Suppressor macrophage (primary cell): Measurements from ENCODE around the gene KLHL5.
"Not testable (repeated sequence)": the region's sequence is repeated elsewhere in the genome, so short reads cannot be mapped to it uniquely, and the experiment has no call there.

Experiments used
- DNase-seq, 4 experiments: peaks; one replicate each; pipeline ENCODE4 v3.0.0-alpha.2; 2020 to 2022

KLHL5 gene

DNA sequence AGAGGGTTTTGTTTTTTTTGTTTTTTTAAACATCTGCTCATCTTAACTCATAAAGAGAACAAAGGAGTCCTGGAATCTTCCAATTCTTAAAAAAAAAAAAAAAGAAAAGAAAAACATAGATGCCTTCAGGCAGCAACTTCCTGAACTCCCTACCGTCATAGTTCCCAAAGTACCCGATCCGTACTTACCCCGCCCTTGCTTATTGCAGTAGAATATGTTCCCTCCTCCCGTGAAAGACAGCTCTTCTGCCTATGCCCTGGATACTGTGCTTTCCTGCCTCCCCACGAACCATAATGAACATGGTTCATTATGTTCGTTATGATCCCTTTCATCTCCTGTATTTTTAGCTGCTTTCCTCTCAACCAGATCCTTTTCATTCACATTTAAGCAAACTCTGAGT lies 40.3 kb downstream of the KLHL5 start:
- no peak for DNase-seq

DNA sequence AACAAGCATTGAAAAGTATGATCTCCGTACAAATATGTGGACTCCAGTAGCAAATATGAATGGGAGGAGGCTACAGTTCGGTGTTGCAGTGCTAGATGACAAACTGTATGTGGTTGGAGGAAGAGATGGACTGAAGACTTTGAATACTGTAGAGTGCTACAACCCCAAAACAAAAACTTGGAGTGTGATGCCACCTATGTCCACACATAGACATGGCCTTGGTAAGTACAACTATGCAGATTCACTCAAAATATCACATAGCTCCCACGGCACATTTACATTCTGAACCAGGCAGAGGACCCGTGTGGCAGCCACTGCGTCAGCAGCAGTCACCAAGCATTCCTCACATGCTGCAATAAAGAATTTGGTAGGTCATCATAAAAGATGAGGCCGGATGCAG lies 41.3 kb downstream of the KLHL5 start:
- no peak for DNase-seq

DNA sequence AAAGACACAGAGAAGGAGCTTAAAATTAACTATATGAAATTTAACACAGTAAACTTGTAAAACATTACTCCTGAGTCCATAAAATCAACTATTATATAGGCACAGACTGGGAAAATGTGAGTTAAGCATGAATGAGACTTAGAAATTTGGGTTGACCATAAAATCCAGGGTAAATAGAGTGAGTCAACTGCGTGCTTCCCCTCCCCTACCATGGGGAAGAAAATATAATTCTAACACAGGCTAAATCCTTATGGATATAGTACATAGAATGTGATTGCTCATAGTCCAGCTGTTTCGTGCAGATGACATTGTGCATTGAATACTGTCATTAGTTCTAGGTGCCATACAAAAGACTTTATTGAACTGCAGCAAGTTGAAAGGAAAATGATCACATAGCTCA lies 42.2 kb downstream of the KLHL5 start:
- no peak for DNase-seq

DNA sequence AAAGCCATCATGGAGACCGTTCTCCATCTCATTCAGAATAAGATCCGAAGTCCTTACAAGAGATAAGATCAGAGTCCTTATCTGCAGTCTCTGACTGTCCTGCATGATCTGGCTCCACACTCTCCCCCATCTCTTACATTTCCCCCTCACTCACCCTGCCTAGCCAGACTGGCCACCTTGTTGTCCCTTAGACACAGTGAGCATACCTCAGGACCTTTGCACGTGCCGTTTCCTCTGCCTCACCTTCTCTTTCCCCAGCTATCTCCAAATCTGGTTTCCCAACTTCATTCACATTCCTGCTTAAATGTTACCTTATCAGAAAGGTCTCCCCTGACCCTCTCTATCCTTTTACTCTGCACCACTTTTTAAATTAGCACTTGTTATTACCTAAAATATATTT lies 44.0 kb downstream of the KLHL5 start:
- DNase-seq = no peak

DNA sequence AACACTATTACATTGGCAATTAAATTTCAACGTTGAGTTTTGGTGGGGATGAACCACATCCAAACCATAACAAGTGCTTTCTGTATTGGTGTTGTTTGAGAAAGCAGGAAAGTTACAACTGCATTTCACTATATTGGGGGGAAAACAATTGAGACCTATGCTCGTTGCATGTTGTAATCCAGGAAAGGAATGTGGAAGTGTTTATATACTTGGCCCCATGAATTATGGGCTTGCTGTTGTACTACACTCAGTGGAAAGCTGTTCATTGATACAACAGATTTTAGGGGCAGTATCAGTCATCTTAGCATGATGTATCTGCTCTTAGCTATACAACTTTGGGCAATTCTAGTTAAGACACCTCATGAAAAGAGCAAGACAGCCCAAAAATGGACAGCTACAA lies 52.4 kb downstream of the KLHL5 start:
- DNase-seq = no peak

DNA sequence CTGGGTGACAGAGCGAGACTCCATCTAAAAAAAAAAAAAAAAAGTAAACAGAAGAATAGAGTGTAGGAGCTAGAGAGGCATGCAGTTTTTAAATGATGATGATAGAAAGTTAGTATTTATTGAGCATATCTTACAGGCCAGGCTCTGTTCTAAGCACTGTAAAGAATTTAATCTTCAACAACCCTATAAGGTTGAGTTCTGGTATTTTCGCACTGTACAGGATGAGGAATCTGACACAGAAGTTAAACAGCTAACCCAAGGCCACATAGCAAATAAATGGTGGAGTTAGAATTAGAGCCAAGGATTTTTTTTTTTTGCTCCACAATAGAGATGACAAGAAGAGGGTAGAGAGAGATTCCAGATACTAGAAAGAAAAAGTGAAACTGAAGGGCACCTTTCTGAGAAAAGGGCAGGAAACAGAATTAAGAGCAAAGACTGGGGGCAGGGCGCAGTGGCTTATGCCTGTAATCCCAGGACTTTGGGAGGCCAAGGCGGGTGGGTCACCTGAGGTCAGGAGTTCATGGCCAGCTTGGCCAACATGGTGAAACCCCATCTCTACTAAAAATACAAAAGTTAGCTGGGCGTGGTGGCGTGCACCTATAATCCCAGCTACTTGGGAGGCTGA lies 56.1 kb downstream of the KLHL5 start:
- no peak for DNase-seq

DNA sequence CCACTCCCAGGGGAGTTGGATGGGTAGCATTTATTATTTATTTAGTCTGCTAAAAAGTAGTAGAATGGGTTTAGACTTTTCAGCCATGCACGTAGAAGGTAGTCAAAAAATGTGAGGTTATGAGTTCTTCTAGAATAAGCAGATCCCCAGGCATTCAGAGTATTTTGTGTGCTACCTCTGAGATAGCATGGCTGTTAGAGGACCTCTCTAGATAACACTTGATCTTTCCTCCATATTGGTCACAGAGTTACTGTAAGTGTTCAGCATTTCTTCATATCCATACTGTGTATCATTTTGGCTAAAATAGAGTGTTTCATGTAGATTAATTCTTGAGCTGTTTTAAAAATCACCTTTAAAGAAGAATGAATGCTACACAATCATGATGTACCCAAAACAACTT lies 58.4 kb downstream of the KLHL5 start:
- no peak for DNase-seq

DNA sequence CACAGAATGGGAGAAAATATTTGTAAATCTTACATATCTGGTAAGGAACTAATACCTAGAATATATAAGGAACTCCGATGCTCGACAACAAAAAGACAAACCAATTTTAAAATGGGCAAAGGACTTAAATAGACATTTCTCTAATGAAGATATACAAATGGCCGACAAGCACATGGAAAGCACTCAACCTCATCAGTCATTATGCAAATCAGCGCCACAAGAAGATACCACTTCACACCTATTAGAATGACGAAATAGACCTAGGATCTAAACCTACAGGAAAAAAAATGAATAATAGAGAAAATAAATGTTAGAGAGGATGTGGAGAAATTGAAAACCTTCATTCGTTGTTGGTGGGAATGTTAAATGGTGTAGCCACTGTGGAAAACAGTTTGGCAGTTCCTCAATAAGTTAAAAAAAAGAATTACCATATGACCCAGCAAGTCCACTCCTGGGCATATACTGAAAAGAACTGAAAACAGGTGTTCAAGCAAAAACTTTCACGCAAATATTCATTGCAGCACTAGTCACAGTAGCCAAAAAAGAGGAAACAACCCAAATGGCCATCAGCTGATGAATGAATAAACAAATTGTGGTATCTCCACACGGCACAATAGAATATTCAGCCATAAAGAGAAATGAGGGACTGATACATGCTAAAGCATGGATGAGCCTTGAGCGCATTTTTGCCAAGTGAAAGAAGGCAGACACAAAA lies 63.0 kb downstream of the KLHL5 start:
- DNase-seq = no peak

DNA sequence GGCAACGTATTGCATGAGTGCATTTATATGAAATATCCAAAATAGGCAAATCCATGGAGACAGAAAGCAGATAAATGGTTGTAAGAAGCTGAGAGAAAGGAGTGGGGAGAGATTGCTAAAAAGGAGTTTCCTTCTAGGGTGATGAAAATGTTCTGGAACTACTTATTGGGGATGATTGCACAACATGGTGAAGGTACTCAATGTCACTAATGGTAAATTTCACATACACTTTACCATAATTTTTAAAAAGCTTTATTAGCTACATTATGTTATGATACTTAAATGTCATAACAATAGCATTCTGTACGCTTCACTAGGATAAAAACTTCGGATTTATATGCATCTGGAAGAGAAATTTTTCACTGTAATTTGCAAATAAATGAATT lies 63.6 kb downstream of the KLHL5 start:
- DNase-seq = no peak

DNA sequence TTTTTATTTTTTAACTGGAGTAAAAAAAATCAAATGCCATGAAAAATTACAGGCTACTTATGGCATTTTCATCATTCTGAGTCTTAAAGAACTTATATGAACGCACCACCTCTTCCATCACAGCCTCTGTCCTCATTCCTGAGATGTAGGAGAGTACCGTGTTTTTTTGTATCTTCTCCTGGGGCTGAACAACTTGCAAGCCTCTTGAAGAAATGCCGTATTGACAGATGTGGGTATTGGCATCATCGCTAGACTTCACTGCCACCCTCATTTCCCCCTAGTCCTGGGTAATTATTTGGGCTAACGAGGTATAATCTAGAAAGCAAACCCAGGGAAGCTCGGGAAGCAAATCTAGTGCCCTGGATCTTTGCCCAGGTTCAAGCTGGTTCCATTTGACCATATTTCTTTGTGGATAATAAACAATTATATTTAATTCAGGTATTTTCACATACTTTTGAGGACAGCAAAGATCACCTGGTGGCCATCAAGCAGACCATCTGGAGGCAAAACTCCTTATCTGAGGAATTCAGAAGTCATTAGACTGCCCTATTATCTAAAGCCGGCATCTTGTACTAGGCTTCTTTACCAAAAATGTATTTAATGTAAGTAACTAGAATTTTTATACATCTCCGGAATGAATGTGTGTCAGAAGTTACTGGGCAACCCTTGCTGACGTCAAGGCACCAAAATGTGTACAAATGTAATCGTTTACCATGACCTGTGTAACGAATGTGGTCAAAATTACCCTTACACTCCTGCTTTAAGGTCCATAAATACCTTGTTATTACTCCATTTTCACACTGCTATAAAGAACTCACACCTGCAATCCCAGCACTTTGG lies 64.4 kb downstream of the KLHL5 start:
- DNase-seq = no peak

DNA sequence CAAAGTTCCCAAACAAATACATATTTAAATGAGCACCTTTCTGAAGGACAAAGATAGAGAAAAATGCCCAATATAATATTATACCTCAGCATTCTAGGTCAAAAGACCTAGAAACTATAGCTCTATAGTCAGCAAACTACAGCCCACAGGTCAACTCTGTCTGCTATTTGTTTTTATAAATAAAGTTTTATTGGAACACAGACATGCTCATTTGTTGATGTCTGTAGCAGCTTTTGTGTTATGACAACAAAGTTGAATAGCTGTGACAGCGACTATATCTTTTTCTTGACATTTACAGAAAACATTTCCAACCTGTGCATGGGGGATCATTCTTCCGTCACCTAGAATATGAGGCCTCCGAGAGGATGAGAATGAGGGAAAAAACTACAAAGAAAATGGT lies 71.6 kb downstream of the KLHL5 start:
- no peak for DNase-seq

DNA sequence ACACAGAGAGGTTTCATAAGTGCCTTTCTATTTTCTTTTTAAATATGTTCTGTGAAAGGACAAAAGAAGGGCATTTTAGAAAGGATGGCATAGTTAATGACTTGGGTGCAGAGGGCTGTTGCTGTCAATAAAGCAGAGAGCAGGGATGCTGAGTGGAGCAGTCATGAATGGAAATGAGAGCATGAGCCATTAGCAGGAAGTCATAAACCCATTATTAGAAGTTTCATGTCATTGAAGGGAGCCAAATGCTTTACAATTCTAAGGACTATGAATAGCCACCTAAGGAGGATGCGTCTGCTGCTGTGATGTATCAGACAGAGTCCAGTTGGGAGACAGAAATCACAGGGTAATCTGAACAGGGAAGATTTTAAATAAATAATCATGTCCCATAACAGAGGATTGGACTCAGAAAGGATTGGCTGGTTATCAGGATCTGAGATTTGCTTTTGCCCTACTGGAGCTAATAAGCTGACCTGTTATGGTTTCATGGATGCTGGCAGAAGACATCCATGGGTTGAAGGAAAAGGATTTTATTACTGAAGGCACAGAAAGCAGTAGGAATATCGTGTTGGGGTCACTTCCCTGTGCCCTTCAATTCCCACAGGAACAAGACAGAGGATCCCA lies 72.8 kb downstream of the KLHL5 start:
- DNase-seq = no peak

DNA sequence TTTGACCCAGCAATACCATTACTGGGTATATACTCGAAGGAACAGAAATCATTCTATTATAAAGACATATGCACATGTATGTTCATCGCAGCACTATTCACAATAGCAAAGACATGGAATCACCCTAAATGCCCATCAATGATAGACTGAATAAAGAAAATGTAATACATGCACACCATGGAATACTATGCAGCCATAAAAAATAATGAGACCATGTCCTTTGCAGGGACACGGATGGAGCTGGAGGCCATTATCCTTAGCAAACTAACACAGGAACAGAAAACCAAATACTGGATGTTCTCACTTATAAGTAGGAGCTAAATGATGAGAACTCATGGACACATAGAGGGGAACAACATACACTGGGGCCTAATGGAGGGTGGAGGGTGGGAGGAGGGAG lies 76.2 kb downstream of the KLHL5 start:
- not testable (repeated sequence) for DNase-seq

DNA sequence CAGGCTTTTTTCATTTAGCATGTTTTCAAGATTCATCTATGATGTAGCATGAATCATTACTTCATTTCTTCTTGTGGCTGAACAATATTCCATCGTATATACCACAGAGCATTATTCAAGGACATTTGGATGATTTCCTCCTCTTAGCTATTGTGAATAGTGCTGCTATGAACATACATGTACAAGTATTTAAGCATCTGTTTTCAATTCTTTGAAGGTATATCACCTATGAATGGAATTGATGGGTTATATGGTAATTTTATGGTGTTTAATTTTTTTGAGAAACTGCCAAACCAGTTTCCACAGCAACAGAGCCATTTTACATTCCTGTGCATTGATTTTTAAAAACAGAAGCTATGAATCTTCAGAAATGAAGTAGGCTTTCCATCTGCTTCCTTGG lies 84.2 kb downstream of the KLHL5 start:
- DNase-seq = no peak

DNA sequence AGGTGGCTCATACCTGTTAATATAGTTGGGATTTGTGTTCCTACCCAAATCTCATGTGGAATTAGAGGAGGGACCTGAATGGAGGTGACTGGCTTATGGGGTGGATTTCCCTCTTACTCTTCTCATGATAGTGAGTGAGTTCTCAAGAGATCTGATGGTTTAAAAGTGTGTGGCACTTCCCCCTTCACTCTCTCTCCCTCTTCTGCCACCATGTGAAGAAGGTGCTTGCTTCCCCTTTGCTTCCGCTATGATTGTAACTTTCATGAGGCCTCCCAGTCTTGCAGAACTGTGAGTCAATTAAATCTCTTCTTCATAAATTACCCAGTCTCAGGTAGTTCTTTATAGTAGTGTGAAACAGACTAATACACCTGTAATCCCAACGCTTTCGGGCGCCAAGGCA lies 92.0 kb downstream of the KLHL5 start:
- DNase-seq = no peak

DNA sequence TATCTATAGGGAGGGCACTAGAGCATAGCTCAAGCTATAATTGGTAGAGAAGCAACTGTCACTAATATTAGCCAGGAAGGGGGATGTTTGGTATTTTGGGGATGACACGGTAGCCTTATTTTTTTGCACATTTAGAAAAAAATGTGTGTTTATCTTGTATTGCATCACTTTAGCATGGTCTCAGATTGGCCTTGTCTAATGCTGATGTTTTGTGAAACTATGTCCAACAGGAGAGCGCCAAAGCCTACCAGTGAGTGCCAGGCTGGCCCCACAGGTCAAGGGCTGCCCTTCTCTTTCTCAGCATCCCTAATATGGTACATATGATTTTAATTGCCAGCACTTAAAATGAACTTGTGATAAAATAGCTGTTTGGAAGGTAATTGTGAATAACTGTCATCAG lies 95.5 kb downstream of the KLHL5 start:
- DNase-seq = no peak

DNA sequence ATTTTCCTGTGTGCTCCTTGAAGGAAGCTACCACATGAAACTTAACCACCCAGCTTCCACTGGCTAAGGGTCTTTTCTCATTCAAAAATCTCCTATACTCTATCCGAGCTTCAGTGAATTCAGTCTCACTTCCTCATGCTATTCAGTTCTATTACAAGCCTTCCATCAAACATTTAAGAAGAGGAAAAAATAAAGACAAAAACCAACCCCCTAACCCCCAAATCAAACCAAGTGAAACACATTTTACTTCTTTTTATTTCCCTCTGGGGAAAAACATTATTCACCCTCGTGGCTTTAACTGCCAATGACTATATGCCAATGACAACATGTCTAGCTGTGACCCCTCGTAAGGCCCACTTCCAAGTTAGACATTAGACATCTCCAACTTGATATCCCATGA lies 104.1 kb downstream of the KLHL5 start:
- DNase-seq = no peak

DNA sequence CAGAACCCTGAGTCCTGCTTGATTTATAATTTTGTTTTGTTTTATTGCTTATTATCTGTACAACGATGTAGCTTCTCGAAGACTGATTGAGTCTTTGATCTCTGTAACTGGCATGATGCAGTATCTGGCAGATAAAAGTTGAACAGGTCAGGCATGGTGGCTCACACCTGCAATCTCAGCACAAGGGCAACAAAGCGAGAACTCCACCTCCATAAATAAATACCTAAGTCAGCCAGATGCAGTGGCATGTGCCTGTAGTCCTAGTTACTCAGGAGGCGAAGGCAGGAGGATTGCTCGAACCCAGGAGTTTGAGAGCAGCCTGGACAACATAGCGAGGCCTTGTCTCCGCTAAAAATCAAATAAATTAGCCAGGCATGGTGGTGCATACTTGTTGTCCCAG lies 104.6 kb downstream of the KLHL5 start:
- no peak for DNase-seq

DNA sequence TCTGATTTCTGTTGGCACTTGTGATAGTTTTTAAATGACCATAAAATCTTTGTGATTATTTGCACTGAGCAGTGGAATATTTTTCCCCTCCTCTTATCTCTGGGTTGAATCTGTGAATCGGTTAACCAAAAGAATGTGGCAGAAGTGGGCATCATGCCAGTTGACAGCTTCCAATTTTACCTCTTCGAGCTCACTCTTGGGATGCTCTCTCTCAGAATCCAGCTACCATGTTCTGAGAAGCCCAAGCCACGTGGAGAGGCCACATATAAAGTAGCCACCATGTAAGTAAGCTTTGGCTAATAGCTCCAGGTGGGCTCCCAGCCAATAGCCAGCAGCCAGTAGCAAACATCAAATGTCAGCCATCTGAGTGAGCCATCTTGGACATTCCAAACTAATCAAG lies 107.4 kb downstream of the KLHL5 start:
- no peak for DNase-seq

DNA sequence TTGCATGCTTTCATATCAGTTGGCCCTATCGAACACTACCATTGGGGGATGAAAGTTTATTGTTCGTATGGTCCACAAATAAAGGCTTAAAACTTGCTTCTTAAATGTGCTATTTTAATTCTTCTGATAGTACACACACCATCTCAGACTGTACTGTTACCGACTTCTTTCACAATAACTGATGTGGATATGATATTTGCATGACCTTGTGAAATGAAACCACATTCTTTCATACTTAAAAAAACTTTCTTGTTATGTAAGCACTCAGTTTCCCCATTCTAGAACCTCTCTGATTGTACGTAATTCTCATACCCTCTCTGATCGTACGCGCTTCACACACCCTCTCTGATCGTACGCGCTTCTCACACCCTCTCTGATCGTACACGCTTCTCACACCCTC lies 108.3 kb downstream of the KLHL5 start:
- peak in 1 of 4 experiments; percentile 5 for DNase-seq
